ENCODE measurements around the gene HPSE. TPM values are rescaled to one million over a fixed set of nuclear protein-coding genes. Genes with fewer than 3 reads are reported as not detected.

Gene HPSE
- total and polyA plus RNA-seq, 2 experiments from 2014 or later = 2.2 to 2.9 TPM

GRCh38 chr4:83262682-83263081 is 72.0 kb downstream of the HPSE start (continued):
- TF ChIP-seq, protein P1, sequence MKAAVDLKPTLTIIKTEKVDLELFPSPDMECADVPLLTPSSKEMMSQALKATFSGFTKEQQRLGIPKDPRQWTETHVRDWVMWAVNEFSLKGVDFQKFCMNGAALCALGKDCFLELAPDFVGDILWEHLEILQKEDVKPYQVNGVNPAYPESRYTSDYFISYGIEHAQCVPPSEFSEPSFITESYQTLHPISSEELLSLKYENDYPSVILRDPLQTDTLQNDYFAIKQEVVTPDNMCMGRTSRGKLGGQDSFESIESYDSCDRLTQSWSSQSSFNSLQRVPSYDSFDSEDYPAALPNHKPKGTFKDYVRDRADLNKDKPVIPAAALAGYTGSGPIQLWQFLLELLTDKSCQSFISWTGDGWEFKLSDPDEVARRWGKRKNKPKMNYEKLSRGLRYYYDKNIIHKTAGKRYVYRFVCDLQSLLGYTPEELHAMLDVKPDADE (IDR thresholded peaks at IDR 0.05) = no peak
- TF ChIP-seq CREB1 (CRISPR knock-in tag; IDR thresholded peaks at IDR 0.05; ENCODE audit: low read depth) (no peak), EZH2phosphoT487 (IDR thresholded peaks at IDR 0.05; ENCODE audit: unreplicated experiment) (no peak), POLR2AphosphoS5 (IDR thresholded peaks at IDR 0.05; ENCODE audit: low read depth) (no peak), STAT1 (IDR thresholded peaks at IDR 0.05; ENCODE audit: unreplicated experiment) (no peak)

- Histone ChIP-seq H3K9me2 (ENCODE audit: insufficient read depth) (no peaks in the 10 kb centered on the region), H3K79me2 (replicated peaks; ENCODE audit: insufficient read depth) (no peaks in the 10 kb centered on the region), H3K27ac (ENCODE audit: low read depth) (no peak overlapping the region), H2AFZ (no peak overlapping the region), H3K4me3 (no peak overlapping the region), H3K4me2 (no peak overlapping the region), H3K4me1 (ENCODE audit: insufficient read depth) (no peaks in the 10 kb centered on the region), H3K27me3 (ENCODE audit: insufficient read depth) (no peaks in the 10 kb centered on the region), H4K20me1 (replicated peaks; ENCODE audit: insufficient read depth) (peaks cover 7% of the 10 kb centered on the region; the same call in 1 of the 2 replicates), H3K36me3 (ENCODE audit: insufficient read depth) (no peaks in the 10 kb centered on the region), H3F3A (replicated peaks; ENCODE audit: low read depth) (no peaks in the 10 kb centered on the region)
- H3K4me1 Mint-ChIP-seq = no peaks in the 10 kb centered on the region
- TF ChIP-seq CREB1 (CRISPR knock-in tag; IDR thresholded peaks at IDR 0.05; ENCODE audit: low read depth) = no peak
- no peak for TF ChIP-seq EZH2phosphoT487 (IDR thresholded peaks at IDR 0.05; ENCODE audit: unreplicated experiment)
- TF ChIP-seq, protein P2, sequence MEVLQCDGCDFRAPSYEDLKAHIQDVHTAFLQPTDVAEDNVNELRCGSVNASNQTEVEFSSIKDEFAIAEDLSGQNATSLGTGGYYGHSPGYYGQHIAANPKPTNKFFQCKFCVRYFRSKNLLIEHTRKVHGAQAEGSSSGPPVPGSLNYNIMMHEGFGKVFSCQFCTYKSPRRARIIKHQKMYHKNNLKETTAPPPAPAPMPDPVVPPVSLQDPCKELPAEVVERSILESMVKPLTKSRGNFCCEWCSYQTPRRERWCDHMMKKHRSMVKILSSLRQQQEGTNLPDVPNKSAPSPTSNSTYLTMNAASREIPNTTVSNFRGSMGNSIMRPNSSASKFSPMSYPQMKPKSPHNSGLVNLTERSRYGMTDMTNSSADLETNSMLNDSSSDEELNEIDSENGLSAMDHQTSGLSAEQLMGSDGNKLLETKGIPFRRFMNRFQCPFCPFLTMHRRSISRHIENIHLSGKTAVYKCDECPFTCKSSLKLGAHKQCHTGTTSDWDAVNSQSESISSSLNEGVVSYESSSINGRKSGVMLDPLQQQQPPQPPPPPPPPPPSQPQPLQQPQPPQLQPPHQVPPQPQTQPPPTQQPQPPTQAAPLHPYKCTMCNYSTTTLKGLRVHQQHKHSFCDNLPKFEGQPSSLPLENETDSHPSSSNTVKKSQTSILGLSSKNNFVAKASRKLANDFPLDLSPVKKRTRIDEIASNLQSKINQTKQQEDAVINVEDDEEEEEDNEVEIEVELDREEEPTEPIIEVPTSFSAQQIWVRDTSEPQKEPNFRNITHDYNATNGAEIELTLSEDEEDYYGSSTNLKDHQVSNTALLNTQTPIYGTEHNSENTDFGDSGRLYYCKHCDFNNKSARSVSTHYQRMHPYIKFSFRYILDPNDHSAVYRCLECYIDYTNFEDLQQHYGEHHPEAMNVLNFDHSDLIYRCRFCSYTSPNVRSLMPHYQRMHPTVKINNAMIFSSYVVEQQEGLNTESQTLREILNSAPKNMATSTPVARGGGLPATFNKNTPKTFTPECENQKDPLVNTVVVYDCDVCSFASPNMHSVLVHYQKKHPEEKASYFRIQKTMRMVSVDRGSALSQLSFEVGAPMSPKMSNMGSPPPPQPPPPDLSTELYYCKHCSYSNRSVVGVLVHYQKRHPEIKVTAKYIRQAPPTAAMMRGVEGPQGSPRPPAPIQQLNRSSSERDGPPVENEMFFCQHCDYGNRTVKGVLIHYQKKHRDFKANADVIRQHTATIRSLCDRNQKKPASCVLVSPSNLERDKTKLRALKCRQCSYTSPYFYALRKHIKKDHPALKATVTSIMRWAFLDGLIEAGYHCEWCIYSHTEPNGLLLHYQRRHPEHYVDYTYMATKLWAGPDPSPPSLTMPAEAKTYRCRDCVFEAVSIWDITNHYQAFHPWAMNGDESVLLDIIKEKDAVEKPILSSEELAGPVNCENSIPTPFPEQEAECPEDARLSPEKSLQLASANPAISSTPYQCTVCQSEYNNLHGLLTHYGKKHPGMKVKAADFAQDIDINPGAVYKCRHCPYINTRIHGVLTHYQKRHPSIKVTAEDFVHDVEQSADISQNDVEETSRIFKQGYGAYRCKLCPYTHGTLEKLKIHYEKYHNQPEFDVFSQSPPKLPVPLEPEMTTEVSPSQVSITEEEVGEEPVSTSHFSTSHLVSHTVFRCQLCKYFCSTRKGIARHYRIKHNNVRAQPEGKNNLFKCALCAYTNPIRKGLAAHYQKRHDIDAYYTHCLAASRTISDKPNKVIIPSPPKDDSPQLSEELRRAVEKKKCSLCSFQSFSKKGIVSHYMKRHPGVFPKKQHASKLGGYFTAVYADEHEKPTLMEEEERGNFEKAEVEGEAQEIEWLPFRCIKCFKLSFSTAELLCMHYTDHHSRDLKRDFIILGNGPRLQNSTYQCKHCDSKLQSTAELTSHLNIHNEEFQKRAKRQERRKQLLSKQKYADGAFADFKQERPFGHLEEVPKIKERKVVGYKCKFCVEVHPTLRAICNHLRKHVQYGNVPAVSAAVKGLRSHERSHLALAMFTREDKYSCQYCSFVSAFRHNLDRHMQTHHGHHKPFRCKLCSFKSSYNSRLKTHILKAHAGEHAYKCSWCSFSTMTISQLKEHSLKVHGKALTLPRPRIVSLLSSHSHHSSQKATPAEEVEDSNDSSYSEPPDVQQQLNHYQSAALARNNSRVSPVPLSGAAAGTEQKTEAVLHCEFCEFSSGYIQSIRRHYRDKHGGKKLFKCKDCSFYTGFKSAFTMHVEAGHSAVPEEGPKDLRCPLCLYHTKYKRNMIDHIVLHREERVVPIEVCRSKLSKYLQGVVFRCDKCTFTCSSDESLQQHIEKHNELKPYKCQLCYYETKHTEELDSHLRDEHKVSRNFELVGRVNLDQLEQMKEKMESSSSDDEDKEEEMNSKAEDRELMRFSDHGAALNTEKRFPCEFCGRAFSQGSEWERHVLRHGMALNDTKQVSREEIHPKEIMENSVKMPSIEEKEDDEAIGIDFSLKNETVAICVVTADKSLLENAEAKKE (CRISPR knock-in tag; IDR thresholded peaks at IDR 0.05) = no peak
- no peak for TF ChIP-seq NANOG (IDR thresholded peaks at IDR 0.05; ENCODE audit: borderline replicate concordance)
- TF ChIP-seq ZNF331 (CRISPR knock-in tag; IDR thresholded peaks at IDR 0.05; ENCODE audit: low read depth) = no peak
- TF ChIP-seq POLR2AphosphoS5 (IDR thresholded peaks at IDR 0.05; ENCODE audit: low read depth) = no peak
- no peak for TF ChIP-seq JUNB (IDR thresholded peaks at IDR 0.05; ENCODE audit: unreplicated experiment)
- no peak for TF ChIP-seq CTCF (conservative IDR thresholded peaks at IDR 0.05; ENCODE audit: low read depth in 2 of 2)
- no peak for TF ChIP-seq REST (IDR thresholded peaks at IDR 0.05; ENCODE audit: unreplicated experiment)
- no peak for TF ChIP-seq STAT1 (IDR thresholded peaks at IDR 0.05; ENCODE audit: unreplicated experiment)
- TF ChIP-seq, protein P1 (IDR thresholded peaks at IDR 0.05) = no peak
- H3K36me3 Mint-ChIP-seq (ENCODE audit: low read depth) = peaks cover 5% of the 10 kb centered on the region; the same call in 1 of the 3 replicates
- ATAC-seq (no peak), DNase-seq (ENCODE audit: low spot score) (no peak)
- no peak overlapping the region for H3K27ac Mint-ChIP-seq
- H3K4me3 Mint-ChIP-seq = no peak overlapping the region
- peaks cover 1% of the 10 kb centered on the region for H3K27me3 Mint-ChIP-seq (ENCODE audit: insufficient read depth, low read depth, poor library complexity)
- no peaks in the 10 kb centered on the region for H3K9me3 Mint-ChIP-seq
Measured at GRCh38 chr4:83261307-83261706, 73.3 kb downstream of the HPSE start.

All from GM23338 (cell line).